Right atrium auricular region (tissue), 2 donors: ENCODE results near the gene ARHGEF28. TPM values are rescaled to one million over a fixed set of nuclear protein-coding genes. Genes with fewer than 3 reads are reported as not detected.

Experiments
- DNase-seq: peaks from one replicate; pipeline ENCODE4 v3.0.0-alpha.2; 2019; ENCODE audit warnings: low spot score
- H3K27ac ChIP-seq, 2 donors: fragments of 200-600 bp; sonication (generic); 1 replicate in 1 of 2; 2 replicates in 1 of 2; pipeline ENCODE4 v1.5.1; 2016 to 2019
- H3K27me3 ChIP-seq, 2 donors: fragments of 200-600 bp; sonication (generic); one replicate each; pipeline versions ENCODE4 v1.5.1 to v1.6.0; 2017 to 2019
- H3K36me3 ChIP-seq: fragments of 200-600 bp; sonication (generic); one replicate; pipeline ENCODE4 v1.5.1; 2016
- H3K4me1 ChIP-seq, 2 donors: fragments of 200-600 bp; sonication (generic); one replicate each; pipeline versions ENCODE4 v1.5.1 to v1.6.0; 2017 to 2019
- H3K4me3 ChIP-seq, 2 donors: fragments of 200-600 bp; sonication (generic); 1 replicate in 1 of 2; 2 replicates in 1 of 2; pipeline ENCODE4 v1.5.1; 2017 to 2019; ENCODE audit warnings: mild to moderate bottlenecking in 1 of 2, moderate library complexity in 1 of 2
- H3K9me3 ChIP-seq, 2 donors: fragments of 200-600 bp; sonication (generic); one replicate each; pipeline ENCODE4 v1.5.1; 2019
- total RNA-seq, 2 donors: library from RNA; depleted of rRNA; stranded (reverse); fragments of >200 nt; gene quantifications; one replicate each; pipeline ENCODE4 v1.1.0, GENCODE V29; 2016
- TF ChIP-seq, protein P1 (sequence below), 2 donors: fragments of 200-600 bp; sonication (generic); IDR thresholded peaks; one replicate each; pipeline ENCODE4 v1.5.1; 2019; ENCODE audit warnings: antibody characterized with exemption in 2 of 2

ARHGEF28 gene
- total RNA-seq, 2 donors from 2014 or later = 1.0 to 2.9 TPM

DNA sequence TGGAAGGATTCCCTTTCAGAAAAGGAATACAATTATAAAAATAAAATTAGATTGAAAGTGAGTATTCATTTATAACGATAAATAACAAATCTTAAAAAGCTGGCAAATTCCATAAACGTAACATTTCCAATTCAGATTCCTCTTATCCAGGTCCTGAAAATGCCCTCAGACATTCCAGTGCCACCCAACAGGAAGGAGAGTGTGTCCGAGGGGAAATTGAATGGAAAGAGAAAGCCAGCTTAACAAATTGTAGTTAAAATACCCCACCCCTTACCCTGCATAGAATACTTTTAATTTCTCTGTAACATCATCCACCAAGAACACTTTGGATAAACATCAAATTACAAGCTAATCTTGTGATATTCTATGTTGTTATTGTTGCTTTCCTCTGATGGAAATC, 72.0 kb downstream of the ARHGEF28 start:
- H3K4me3 ChIP-seq = no peak overlapping the region

DNA sequence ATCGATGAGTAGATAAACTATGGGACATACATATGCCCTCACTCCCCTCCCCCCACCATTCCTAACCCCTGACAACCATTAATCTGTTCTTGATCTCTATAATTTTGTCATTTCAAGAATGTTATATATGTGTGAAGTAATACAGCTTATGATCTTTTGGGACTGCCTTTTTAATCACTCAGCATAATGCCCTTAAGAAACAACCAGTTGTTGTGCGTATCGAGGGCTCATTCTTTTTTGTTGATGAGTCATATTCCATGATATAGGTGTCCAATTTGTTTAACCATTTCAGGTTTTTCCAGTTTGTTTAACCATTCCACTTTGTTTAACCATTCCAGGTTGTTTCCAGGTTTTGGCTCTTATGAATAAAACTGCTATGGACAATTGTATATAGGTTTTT, 75.6 kb downstream of the ARHGEF28 start:
- H3K27ac ChIP-seq = no peak overlapping the region
- H3K9me3 ChIP-seq = no peaks in the 10 kb centered on the region
- DNase-seq = no peak
- TF ChIP-seq, protein P1, sequence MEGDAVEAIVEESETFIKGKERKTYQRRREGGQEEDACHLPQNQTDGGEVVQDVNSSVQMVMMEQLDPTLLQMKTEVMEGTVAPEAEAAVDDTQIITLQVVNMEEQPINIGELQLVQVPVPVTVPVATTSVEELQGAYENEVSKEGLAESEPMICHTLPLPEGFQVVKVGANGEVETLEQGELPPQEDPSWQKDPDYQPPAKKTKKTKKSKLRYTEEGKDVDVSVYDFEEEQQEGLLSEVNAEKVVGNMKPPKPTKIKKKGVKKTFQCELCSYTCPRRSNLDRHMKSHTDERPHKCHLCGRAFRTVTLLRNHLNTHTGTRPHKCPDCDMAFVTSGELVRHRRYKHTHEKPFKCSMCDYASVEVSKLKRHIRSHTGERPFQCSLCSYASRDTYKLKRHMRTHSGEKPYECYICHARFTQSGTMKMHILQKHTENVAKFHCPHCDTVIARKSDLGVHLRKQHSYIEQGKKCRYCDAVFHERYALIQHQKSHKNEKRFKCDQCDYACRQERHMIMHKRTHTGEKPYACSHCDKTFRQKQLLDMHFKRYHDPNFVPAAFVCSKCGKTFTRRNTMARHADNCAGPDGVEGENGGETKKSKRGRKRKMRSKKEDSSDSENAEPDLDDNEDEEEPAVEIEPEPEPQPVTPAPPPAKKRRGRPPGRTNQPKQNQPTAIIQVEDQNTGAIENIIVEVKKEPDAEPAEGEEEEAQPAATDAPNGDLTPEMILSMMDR (IDR thresholded peaks at IDR 0.05) = no peak
- no peaks in the 10 kb centered on the region for H3K4me1 ChIP-seq
- H3K36me3 ChIP-seq = no peaks in the 10 kb centered on the region
- no peak overlapping the region for H3K4me3 ChIP-seq
- no peaks in the 10 kb centered on the region for H3K27me3 ChIP-seq

More for the DNA sequence above, 72.0 kb downstream of the ARHGEF28 start:
- no peaks in the 10 kb centered on the region for H3K9me3 ChIP-seq
- H3K4me1 ChIP-seq = no peaks in the 10 kb centered on the region
- H3K27ac ChIP-seq = no peak overlapping the region
- H3K27me3 ChIP-seq = no peaks in the 10 kb centered on the region
- DNase-seq = no peak
- TF ChIP-seq, protein P1 (IDR thresholded peaks at IDR 0.05) = no peak
- no peaks in the 10 kb centered on the region for H3K36me3 ChIP-seq

DNA sequence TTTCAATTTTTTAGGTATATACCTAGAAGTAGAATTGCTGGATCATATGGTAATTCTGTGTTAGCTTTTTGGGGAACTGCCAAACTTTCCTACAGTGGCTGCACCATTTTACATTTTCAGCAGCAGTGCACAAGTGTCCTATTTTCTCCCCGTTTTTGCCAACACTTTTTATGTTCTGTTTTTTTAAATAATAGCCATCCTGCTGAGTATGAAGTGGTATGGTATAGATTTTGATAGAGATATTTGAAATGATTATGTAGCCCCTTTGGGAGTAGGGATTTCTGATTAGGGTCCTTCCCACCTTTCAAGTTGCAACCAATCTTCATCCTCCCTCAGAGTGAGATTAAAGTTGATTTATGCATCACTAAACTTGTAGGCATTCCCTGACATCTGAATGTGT, 76.5 kb downstream of the ARHGEF28 start:
- Histone ChIP-seq H3K27me3 (no peaks in the 10 kb centered on the region), H3K4me1 (no peaks in the 10 kb centered on the region), H3K4me3 (no peak overlapping the region), H3K36me3 (no peaks in the 10 kb centered on the region), H3K9me3 (no peaks in the 10 kb centered on the region), H3K27ac (no peak overlapping the region)
- no peak for DNase-seq
- TF ChIP-seq, protein P1 (IDR thresholded peaks at IDR 0.05) = no peak

DNA sequence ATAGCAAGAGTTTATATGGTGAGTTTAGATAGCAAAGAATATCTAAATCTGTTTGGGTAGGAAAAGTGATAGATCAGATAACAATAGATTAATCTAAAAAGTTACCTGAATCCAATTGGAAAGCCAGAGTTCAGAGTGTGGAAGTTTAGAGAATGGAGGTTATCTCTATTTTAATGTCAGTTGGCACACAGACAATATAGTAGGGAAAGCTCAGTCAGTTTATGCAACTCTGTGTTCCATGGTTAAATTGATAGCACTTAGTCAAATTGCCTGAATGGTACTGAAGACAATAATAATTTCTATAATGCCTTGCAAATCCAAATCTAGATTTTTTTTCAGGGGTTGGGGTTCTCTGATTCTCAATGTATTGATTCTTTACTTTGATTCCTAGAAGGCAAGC, 77.0 kb downstream of the ARHGEF28 start:
- no peak for DNase-seq
- TF ChIP-seq, protein P1 (IDR thresholded peaks at IDR 0.05) = no peak
- Histone ChIP-seq H3K27ac (no peak overlapping the region), H3K4me1 (no peaks in the 10 kb centered on the region), H3K27me3 (no peaks in the 10 kb centered on the region), H3K9me3 (no peaks in the 10 kb centered on the region), H3K4me3 (no peak overlapping the region), H3K36me3 (no peaks in the 10 kb centered on the region)

DNA sequence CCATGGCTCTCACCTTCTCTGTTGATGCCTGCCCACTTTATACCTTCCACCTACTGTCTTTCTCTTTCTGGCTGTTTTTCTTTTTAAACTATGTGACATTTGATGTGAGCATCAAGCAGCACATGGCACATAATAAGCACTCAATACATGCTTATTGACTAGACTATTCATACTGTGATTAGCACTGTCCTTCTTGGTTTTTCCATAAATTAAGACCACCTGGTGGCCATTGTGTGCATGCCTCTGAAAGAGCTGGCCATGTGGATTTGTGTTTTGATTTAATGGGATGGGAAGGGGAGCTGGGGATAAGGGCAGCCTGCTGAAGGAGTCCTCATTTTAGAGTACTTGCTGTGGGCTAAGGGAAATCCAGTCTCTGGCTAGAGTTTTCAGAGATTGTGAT, 79.4 kb downstream of the ARHGEF28 start:
- no peak overlapping the region for H3K4me3 ChIP-seq
- peaks cover 0 to 11% of the 10 kb centered on the region in 2 donors for H3K9me3 ChIP-seq
- TF ChIP-seq, protein P1 (IDR thresholded peaks at IDR 0.05) = no peak
- no peak overlapping the region for H3K27ac ChIP-seq
- DNase-seq = no peak
- H3K27me3 ChIP-seq = no peaks in the 10 kb centered on the region
- no peaks in the 10 kb centered on the region for H3K36me3 ChIP-seq
- no peaks in the 10 kb centered on the region for H3K4me1 ChIP-seq

DNA sequence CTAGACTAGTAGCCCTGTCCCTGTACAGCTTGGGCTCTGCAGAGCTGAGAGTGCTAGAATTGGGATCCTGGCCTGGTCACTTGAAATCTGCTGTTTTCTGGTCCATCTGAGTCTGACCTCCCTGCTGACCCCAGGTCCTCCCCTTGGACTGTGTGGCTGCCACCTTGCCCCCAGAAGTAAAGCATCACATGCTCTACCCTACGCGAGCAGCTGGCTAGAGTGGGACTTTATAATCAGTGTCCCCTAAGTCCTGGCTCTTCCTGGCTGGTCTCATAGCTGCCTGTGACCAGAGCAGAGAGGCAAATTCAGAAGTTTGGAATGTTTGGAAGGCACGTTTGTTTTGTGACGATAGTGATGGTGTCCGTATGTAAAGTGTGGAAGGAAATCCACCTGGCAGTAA, 81.0 kb downstream of the ARHGEF28 start:
- H3K4me3 ChIP-seq = no peak overlapping the region
- no peaks in the 10 kb centered on the region for H3K4me1 ChIP-seq
- H3K27ac ChIP-seq = no peak overlapping the region
- no peak for DNase-seq
- H3K9me3 ChIP-seq = peaks cover 0 to 11% of the 10 kb centered on the region in 2 donors
- no peaks in the 10 kb centered on the region for H3K36me3 ChIP-seq
- H3K27me3 ChIP-seq = no peaks in the 10 kb centered on the region
- TF ChIP-seq, protein P1 (IDR thresholded peaks at IDR 0.05) = no peak
